OCI-LY3 (cell line): ENCODE measurements around the gene TRNP1.

Source experiments
- H2AFZ ChIP-seq: fragments of 200-600, 300-600 bp; shearing (Covaris generic); 2 replicates; pipeline ENCODE4 v1.6.0; 2014; ENCODE audit warnings: antibody characterized with exemption, low read depth, low read length
- H3K27ac ChIP-seq: fragments of 200-600, 300-600 bp; sonication (generic); 2 replicates; pipeline ENCODE4 v1.5.1; 2014; ENCODE audit warnings: mild to moderate bottlenecking, low read length, moderate library complexity, mixed read lengths
- H3K27me3 ChIP-seq: fragments of 200-600, 300-600 bp; sonication (generic); 2 replicates; pipeline ENCODE4 v1.6.1; 2014; ENCODE audit warnings: low read depth, low read length, mixed read lengths
- H3K36me3 ChIP-seq: fragments of 200-600, 300-600 bp; sonication (generic); replicated peaks from 2 replicates; pipeline ENCODE3; 2014; ENCODE audit warnings: low read depth, low read length, mixed read lengths
- H3K4me1 ChIP-seq: fragments of 300-600, 200-600 bp; sonication (generic); 2 replicates; pipeline ENCODE4 v1.6.1; 2014; ENCODE audit warnings: low read length, mixed read lengths
- H3K4me2 ChIP-seq: fragments of 200-600, 300-600 bp; sonication (generic); 2 replicates; pipeline ENCODE4 v1.6.1; 2014; ENCODE audit warnings: low read length, mixed read lengths
- H3K4me3 ChIP-seq: fragments of 300-600, 200-600 bp; sonication (generic); 2 replicates; pipeline ENCODE4 v1.5.1; 2014; ENCODE audit warnings: antibody characterized with exemption, mild to moderate bottlenecking, low read length, moderate library complexity
- H3K79me2 ChIP-seq: fragments of 300-600, 200-600 bp; shearing (Covaris generic); 2 replicates; pipeline ENCODE4 v1.6.1; 2014; ENCODE audit warnings: mild to moderate bottlenecking, low read length, mixed read lengths
- H3K9ac ChIP-seq: fragments of 300-600, 200-600 bp; shearing (Covaris generic); 2 replicates; pipeline ENCODE4 v1.6.0; 2014; ENCODE audit warnings: mild to moderate bottlenecking, low read length, moderate library complexity
- H3K9me3 ChIP-seq: fragments of 200-600, 300-600 bp; shearing (Covaris generic); 2 replicates; pipeline ENCODE4 v1.6.1; 2014; ENCODE audit warnings: low read length, mixed read lengths; ENCODE audit not compliant: insufficient read depth
- H4K20me1 ChIP-seq: fragments of 200-600, 300-600 bp; sonication (generic); 2 replicates; pipeline ENCODE4 v1.6.1; 2016; ENCODE audit warnings: low read length, mixed read lengths; ENCODE audit not compliant: insufficient read depth
- EZH2phosphoT487 ChIP-seq: fragments of 200-600 bp; shearing (Covaris generic); IDR thresholded peaks from 2 replicates; pipeline ENCODE4 v1.6.1; 2018; ENCODE audit warnings: antibody characterized with exemption, mixed run types, low read depth
- TF ChIP-seq, protein P1 (sequence below): fragments of 200-600, 300-600 bp; sonication (generic); IDR thresholded peaks from 2 replicates; pipeline ENCODE4 v1.5.1; 2014; ENCODE audit warnings: antibody characterized with exemption, low read length, low read depth

TRNP1 gene

DNA sequence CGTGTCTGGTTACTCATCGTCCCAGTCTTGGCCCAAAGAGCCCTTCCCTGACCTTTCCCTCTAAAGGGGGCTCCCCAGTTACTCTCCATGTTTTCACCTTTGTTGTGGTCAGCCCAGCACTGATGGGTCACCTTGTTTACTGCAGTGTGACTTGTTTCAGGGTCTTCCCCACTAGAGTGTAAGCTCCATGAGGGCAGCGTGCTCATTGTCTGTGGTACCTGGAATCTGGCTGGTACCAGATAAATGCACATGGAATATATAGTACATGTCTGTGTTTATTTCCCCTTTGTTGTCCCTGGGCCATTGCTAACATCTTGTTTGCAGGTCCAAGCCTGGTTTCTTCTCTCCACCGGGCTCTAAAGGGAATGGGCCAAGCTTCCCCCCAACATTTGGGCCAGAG lies 41.9 kb downstream of the TRNP1 start:
- TF ChIP-seq, protein P1, sequence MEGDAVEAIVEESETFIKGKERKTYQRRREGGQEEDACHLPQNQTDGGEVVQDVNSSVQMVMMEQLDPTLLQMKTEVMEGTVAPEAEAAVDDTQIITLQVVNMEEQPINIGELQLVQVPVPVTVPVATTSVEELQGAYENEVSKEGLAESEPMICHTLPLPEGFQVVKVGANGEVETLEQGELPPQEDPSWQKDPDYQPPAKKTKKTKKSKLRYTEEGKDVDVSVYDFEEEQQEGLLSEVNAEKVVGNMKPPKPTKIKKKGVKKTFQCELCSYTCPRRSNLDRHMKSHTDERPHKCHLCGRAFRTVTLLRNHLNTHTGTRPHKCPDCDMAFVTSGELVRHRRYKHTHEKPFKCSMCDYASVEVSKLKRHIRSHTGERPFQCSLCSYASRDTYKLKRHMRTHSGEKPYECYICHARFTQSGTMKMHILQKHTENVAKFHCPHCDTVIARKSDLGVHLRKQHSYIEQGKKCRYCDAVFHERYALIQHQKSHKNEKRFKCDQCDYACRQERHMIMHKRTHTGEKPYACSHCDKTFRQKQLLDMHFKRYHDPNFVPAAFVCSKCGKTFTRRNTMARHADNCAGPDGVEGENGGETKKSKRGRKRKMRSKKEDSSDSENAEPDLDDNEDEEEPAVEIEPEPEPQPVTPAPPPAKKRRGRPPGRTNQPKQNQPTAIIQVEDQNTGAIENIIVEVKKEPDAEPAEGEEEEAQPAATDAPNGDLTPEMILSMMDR = no peak
- TF ChIP-seq EZH2phosphoT487 = no peak
- Histone ChIP-seq H3K4me3 (no peak overlapping the region), H3K36me3 (no peaks in the 10 kb centered on the region), H3K4me1 (no peaks in the 10 kb centered on the region), H3K79me2 (no peaks in the 10 kb centered on the region), H3K27me3 (no peaks in the 10 kb centered on the region), H2AFZ (no peak overlapping the region), H3K4me2 (no peak overlapping the region), H4K20me1 (no peaks in the 10 kb centered on the region), H3K27ac (no peak overlapping the region), H3K9ac (no peak overlapping the region), H3K9me3 (no peaks in the 10 kb centered on the region)

DNA sequence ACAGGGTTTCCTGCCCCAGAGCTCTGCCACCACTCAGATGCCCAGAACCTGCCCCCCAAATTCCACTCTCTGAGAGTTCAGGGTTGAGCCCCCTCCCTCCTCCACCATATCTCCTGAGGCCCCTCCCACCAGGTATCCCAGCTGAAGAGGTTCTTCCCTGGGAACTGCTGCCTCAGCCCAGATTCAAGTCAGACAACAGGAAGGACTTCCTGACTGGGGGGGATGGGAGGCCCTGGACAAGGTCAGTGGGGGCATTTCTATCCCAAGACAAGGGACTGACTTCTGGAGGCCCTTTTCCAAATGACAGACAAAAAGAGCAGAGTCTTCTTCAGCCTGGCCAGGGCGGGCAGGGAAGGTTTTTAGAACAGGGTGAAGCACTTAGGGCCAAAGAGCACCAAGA lies 43.2 kb downstream of the TRNP1 start:
- Histone ChIP-seq H3K4me1 (no peaks in the 10 kb centered on the region), H4K20me1 (no peaks in the 10 kb centered on the region), H3K9me3 (no peaks in the 10 kb centered on the region), H3K79me2 (no peaks in the 10 kb centered on the region), H3K27ac (no peak overlapping the region), H3K36me3 (no peaks in the 10 kb centered on the region), H2AFZ (no peak overlapping the region), H3K9ac (no peak overlapping the region), H3K27me3 (no peaks in the 10 kb centered on the region), H3K4me2 (no peak overlapping the region), H3K4me3 (no peak overlapping the region)
- TF ChIP-seq EZH2phosphoT487 = no peak
- TF ChIP-seq, protein P1 = no peak

DNA sequence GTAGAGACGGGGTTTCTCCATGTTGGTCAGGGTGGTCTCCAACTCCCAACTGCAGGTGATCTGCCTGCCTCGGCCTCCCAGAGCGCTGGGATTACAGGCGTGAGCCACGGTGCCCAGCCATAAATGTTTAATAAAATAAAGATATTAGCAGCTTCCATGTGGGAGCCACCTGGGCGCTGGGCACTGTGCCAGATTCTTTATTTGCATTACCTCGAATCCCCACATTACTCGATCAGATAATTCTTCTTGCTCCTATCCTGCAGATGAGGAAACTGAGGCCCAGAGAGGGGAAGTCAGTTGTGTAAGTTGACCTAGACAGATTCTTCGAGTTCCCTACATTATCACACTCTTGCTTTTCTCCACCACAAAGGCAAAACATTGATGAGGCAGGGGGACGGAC lies 44.0 kb downstream of the TRNP1 start:
- no peak for TF ChIP-seq EZH2phosphoT487
- H3K27me3 ChIP-seq = no peaks in the 10 kb centered on the region
- no peaks in the 10 kb centered on the region for H3K4me1 ChIP-seq
- H3K36me3 ChIP-seq = no peaks in the 10 kb centered on the region
- no peaks in the 10 kb centered on the region for H4K20me1 ChIP-seq
- H2AFZ ChIP-seq = no peak overlapping the region
- H3K9ac ChIP-seq = no peak overlapping the region
- H3K27ac ChIP-seq = no peak overlapping the region
- H3K9me3 ChIP-seq = no peaks in the 10 kb centered on the region
- H3K79me2 ChIP-seq = no peaks in the 10 kb centered on the region
- H3K4me2 ChIP-seq = no peak overlapping the region
- no peak overlapping the region for H3K4me3 ChIP-seq

DNA sequence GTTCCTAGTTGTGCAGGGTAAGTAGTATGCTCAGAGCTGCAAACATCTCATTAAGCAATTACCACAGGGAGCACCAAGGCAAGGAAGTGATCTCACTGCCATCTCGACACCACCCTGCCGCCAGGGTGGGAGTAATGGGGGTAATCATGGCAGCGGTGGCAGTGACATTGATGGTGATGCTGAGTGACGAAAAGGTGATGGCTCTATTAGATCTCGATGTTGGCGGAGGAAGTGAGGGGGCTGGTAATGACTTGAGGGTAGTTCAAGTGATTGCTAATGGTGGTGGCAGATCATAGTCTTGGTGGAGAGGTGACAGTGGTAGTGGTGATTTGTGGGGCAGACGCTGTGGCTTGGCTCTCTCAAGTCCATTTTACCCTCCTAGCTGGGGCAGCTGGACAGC lies 44.5 kb downstream of the TRNP1 start:
- no peaks in the 10 kb centered on the region for H3K79me2 ChIP-seq
- H3K36me3 ChIP-seq = no peaks in the 10 kb centered on the region
- no peak overlapping the region for H3K4me2 ChIP-seq
- TF ChIP-seq, protein P1 = no peak
- no peak overlapping the region for H2AFZ ChIP-seq
- no peak overlapping the region for H3K4me3 ChIP-seq
- H3K9me3 ChIP-seq = no peaks in the 10 kb centered on the region
- H3K9ac ChIP-seq = no peak overlapping the region
- no peaks in the 10 kb centered on the region for H3K27me3 ChIP-seq
- H4K20me1 ChIP-seq = no peaks in the 10 kb centered on the region
- H3K27ac ChIP-seq = no peak overlapping the region
- H3K4me1 ChIP-seq = no peaks in the 10 kb centered on the region

DNA sequence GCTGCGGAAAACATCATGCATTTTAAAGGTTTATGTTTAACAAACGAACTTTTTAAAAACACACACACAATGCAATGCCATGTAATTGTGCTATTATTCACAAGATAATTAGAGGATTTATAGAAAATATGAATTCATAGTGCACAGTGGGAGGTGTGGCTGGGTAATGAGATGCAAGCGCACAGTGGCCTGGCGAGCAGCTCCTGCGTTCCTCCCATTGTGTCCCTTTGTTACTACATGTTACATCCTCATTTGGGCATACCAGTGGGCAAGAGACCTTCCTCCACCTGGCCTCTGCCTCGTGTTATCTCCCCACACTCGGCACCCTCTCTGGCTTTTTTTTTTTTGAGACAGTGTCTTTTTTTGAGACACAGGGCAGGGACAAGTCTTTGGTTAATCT lies 49.2 kb downstream of the TRNP1 start:
- TF ChIP-seq, protein P1 = no peak
- TF ChIP-seq EZH2phosphoT487 = no peak
- H3K27ac ChIP-seq = no peak overlapping the region
- H3K27me3 ChIP-seq = no peaks in the 10 kb centered on the region
- no peak overlapping the region for H3K9ac ChIP-seq
- no peaks in the 10 kb centered on the region for H4K20me1 ChIP-seq
- peaks cover 5% of the 10 kb centered on the region for H3K4me1 ChIP-seq
- no peak overlapping the region for H3K4me3 ChIP-seq
- no peak overlapping the region for H3K4me2 ChIP-seq
- H2AFZ ChIP-seq = no peak overlapping the region
- H3K9me3 ChIP-seq = no peaks in the 10 kb centered on the region
- H3K36me3 ChIP-seq = no peaks in the 10 kb centered on the region
- H3K79me2 ChIP-seq = no peaks in the 10 kb centered on the region
